IPS-18c (cell line): ENCODE measurements around the gene SPATA31A5.
"Not testable (repeated sequence)": the region's sequence is repeated elsewhere in the genome, so short reads cannot be mapped to it uniquely, and the experiment has no call there.

Experiments
- H3K4me3 ChIP-seq: 2 replicates; pipeline ENCODE4 v1.7.0; 2013; ENCODE audit warnings: low read depth, mild to moderate bottlenecking, low read length, moderate library complexity; ENCODE audit not compliant: insufficient read depth
- H3K9me3 ChIP-seq: one replicate; pipeline ENCODE4 v1.6.1; 2013; ENCODE audit warnings: mild to moderate bottlenecking, low read length, moderate library complexity; ENCODE audit not compliant: control insufficient read depth, insufficient read depth

The SPATA31A5 gene

DNA sequence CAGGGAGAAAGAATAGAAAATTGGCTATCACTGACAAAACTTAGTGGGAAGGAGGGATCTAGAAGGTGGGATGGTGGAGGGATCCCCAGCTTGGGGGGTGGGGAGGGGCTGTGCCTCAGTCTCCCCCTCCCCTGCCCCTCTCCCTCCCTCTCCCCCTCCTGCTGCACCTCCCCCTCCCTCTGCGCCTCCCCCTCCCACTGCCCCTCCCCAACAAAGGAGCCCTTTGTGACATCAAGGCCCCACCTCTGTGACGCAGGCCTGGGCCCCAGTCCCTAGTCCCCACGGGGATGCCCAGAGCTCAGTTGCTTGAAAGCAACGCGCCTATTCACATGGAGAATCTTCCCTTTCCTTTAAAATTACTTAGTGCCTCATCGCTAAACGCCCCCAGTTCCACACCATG is at the start of gene SPATA31A5:
SPATA31A5 (plus strand) TSS at position 301 of the 400 bp plus-strand sequence; CDS start at position 330, 29 bp downstream.
- H3K9me3 ChIP-seq, H3K4me3 ChIP-seq: not testable (repeated sequence)

DNA sequence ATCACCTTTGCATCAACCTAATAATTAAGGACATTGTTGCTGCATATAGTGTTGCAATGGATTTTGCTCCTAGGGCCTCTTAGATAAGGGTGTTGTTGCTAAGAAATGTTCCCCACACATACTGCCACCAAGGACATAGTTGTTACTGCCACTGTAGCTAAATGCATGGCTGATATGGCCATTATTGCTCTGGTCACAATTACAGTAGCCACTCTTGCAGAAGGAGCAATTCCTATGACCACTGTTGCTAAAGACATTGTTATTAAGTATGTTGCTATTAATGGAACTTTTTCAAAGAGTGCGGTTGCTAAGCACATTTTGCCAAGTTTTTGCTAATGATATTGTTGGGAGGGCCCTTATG is 48.8 kb downstream of the SPATA31A5 start:
- not testable (repeated sequence) for H3K4me3 ChIP-seq, H3K9me3 ChIP-seq

DNA sequence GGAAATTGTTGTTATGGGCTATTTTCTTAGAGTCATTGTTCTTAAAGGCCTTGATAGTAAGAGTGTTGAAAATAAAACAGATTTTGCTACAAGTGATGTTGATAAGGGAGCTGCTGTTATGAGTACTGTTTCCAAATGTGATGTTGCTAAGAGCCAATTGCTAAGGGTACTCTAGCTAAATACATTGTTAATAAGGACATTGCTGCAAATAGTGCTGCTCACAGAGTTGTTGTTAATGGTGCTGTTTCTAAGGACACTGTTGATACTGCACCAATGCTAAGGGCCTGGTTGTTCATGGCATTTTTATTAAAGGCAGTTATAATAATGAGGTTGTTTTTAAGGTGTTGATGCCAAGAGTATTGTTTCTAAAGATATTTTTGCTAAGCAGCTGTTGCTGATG is 52.2 kb downstream of the SPATA31A5 start:
- not testable (repeated sequence) for H3K9me3 ChIP-seq

More for the DNA sequence above, 52.2 kb downstream of the SPATA31A5 start:
- H3K4me3 ChIP-seq: not testable (repeated sequence)
